Esophagus muscularis mucosa (tissue), 4 donors: ENCODE measurements around the gene ANKRD34B. TPM values are rescaled to one million over a fixed set of nuclear protein-coding genes. Genes with fewer than 3 reads are reported as not detected.

Experiments
- DNase-seq: peaks from one replicate; pipeline ENCODE4 v3.0.0-alpha.2; 2017; ENCODE audit errors: extremely low spot score
- H3K27ac ChIP-seq, 4 donors: fragments of 200-600 bp; sonication (generic); replicated peaks in 1 of 4; 1 replicate in 3 of 4; 2 replicates in 1 of 4; pipeline ENCODE4 v1.5.1; 2016 to 2019; ENCODE audit warnings: mild to moderate bottlenecking in 1 of 4
- H3K27me3 ChIP-seq, 4 donors: fragments of 200-600 bp; sonication (generic); one replicate each; pipeline versions ENCODE4 v1.5.1 to v1.6.0; 2016 to 2019
- H3K36me3 ChIP-seq, 4 donors: fragments of 200-600 bp; sonication (generic); one replicate each; pipeline ENCODE4 v1.5.1; 2016 to 2019
- H3K4me1 ChIP-seq, 4 donors: fragments of 200-600 bp; sonication (generic); one replicate each; pipeline ENCODE4 v1.5.1; 2016 to 2019
- H3K4me3 ChIP-seq, 4 donors: fragments of 200-600 bp; sonication (generic); 1 replicate in 2 of 4; 2 replicates in 2 of 4; pipeline ENCODE4 v1.5.1; 2016 to 2019; ENCODE audit warnings: mild to moderate bottlenecking in 4 of 4, moderate library complexity in 1 of 4
- H3K9me3 ChIP-seq, 4 donors: fragments of 200-600 bp; sonication (generic); 1 replicate in 3 of 4; 2 replicates in 1 of 4; pipeline ENCODE4 v1.5.1; 2016 to 2019
- CTCF ChIP-seq, 3 experiments: fragments of 200-600 bp in 2 of 3; fragments of 450-650 bp in 1 of 3; sonication (generic) in 2 of 3; IDR thresholded peaks; one replicate each; pipeline ENCODE4 v1.5.1; 2017 to 2019; ENCODE audit warnings: antibody characterized with exemption in 3 of 3, mild to moderate bottlenecking in 2 of 3, moderate library complexity in 1 of 3
- EP300 ChIP-seq: sonication (generic); formaldehyde crosslinking; IDR thresholded peaks from one replicate; pipeline ENCODE4 v1.6.1; 2017; ENCODE audit warnings: antibody characterized with exemption
- POLR2A ChIP-seq: fragments of 450-650 bp; IDR thresholded peaks from one replicate; pipeline ENCODE4 v1.6.1; 2017; ENCODE audit warnings: antibody characterized with exemption, moderate library complexity, mild to moderate bottlenecking, low read depth
- POLR2AphosphoS5 ChIP-seq, 2 donors: sonication (generic); formaldehyde crosslinking; IDR thresholded peaks; one replicate each; pipeline ENCODE4 v1.6.1; 2017; ENCODE audit warnings: antibody characterized with exemption in 2 of 2
- WGBS: methylation state at CpG from one replicate; pipeline ENCODE4 v1.1.5; 2018; 5-methylcytosine and 5-hydroxymethylcytosine counted together
- intact Hi-C: fragments of 100-400 bp; cut with DNase I; formaldehyde crosslinking; loops from one replicate; pipeline ENCODE4 v1.15.1; 2023
- total RNA-seq, 4 donors: library from RNA; depleted of rRNA; stranded (reverse); fragments of >200 nt; gene quantifications; one replicate each; pipeline versions ENCODE4 v1.1.0 to v1.2.1, GENCODE V29; 2016

Gene ANKRD34B
- total RNA-seq, 4 donors from 2014 or later: under 0.01 TPM; not detected in 3

GRCh38 chr5:80566711-80567259, 3.3 kb downstream of the ANKRD34B start:
- Histone ChIP-seq H3K36me3 (no peaks in the 10 kb centered on the region), H3K27ac (no peak overlapping the region), H3K27me3 (peaks cover 0 to 51% (median 19%) of the 10 kb centered on the region in 4 donors), H3K4me3 (no peak overlapping the region), H3K4me1 (peaks cover 7 to 18% (median 17%) of the 10 kb centered on the region in 4 donors), H3K9me3 (no peaks in the 10 kb centered on the region)
- intact Hi-C loops: no loop called here
- DNase-seq: no peak
- TF ChIP-seq CTCF (IDR thresholded peaks at IDR 0.05) (no peak), POLR2A (no peak), POLR2AphosphoS5 (IDR thresholded peaks at IDR 0.05) (no peak), EP300 (no peak)
- WGBS: 77% methylated on average over 5 of the region's 5 CpGs

GRCh38 chr5:80565330-80565729, 4.8 kb downstream of the ANKRD34B start:
- Histone ChIP-seq H3K36me3 (no peaks in the 10 kb centered on the region), H3K4me3 (no peak overlapping the region), H3K9me3 (no peaks in the 10 kb centered on the region), H3K27ac (no peak overlapping the region), H3K4me1 (peaks cover 7 to 15% (median 14%) of the 10 kb centered on the region in 4 donors), H3K27me3 (peaks cover 0 to 36% (median 12%) of the 10 kb centered on the region in 4 donors)
- no peak for DNase-seq
- intact Hi-C loops: no loop called here
- WGBS: 86% methylated on average over 5 of the region's 5 CpGs
- TF ChIP-seq POLR2A: no peak
- TF ChIP-seq EP300: no peak
- TF ChIP-seq CTCF (IDR thresholded peaks at IDR 0.05): no peak
- TF ChIP-seq POLR2AphosphoS5 (IDR thresholded peaks at IDR 0.05): no peak

DNA sequence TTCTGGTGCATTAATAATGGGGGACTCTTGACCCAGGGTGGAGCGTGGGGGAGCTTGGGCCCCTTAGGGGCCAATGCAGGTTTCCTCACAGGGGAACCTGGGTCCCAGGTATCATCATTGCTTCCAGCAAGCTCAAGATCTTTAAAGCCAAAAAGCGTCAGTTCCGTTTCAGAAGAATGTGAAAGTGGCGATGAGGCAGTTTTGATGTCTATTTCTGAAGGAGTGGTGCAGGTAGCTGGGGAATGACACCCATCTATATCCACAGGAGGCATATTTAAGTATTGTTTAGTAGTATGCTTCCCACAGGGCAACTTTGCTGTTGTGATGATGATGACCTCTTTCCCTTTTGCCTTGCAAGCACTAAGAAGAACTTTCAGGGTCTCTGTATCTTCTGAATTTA, 10.8 kb downstream of the ANKRD34B start:
- WGBS: 98% methylated on average over 4 of the region's 4 CpGs
- no peaks in the 10 kb centered on the region for H3K36me3 ChIP-seq
- H3K27me3 ChIP-seq: peaks cover 0 to 22% (median 0%) of the 10 kb centered on the region in 4 donors
- H3K4me3 ChIP-seq: no peak overlapping the region
- TF ChIP-seq CTCF (IDR thresholded peaks at IDR 0.05) (no peak), EP300 (no peak), POLR2AphosphoS5 (IDR thresholded peaks at IDR 0.05) (no peak), POLR2A (no peak)
- intact Hi-C loops: no loop called here
- H3K27ac ChIP-seq: no peak overlapping the region
- no peaks in the 10 kb centered on the region for H3K9me3 ChIP-seq
- H3K4me1 ChIP-seq: no peaks in the 10 kb centered on the region
- DNase-seq: no peak

- Histone ChIP-seq H3K4me3 (no peak overlapping the region), H3K9me3 (no peaks in the 10 kb centered on the region), H3K4me1 (no peaks in the 10 kb centered on the region), H3K27ac (no peak overlapping the region), H3K27me3 (peaks cover 0 to 23% (median 0%) of the 10 kb centered on the region in 4 donors), H3K36me3 (no peaks in the 10 kb centered on the region)
- intact Hi-C loops: no loop called here
- 79% methylated on average over 4 of the region's 4 CpGs for WGBS
- no peak for DNase-seq
- TF ChIP-seq EP300: no peak
- TF ChIP-seq POLR2AphosphoS5 (IDR thresholded peaks at IDR 0.05): no peak
- TF ChIP-seq POLR2A: no peak
- TF ChIP-seq CTCF (IDR thresholded peaks at IDR 0.05): no peak
Observed at GRCh38 chr5:80555099-80555498, 15.0 kb downstream of the ANKRD34B start.

DNA sequence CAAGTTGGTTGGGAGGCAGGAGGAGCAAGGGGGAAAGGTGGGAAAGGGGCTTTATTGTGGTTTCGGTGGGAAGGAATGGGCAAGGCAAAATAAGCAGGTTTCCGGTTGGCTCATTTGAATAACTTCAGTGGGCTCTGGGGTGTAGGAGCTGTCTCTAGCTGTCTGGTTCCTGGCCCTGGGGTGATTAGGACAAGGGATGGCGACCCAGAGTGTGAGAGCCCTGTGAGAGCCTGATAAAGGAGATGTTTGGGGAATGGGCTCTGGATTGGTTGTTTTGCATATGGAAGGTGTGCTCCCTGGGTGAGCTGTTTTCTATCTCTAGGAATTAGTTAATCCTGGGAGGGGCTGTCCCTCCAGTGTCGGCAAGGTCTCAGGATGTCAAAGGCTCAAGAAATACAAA, 15.4 kb downstream of the ANKRD34B start:
- DNase-seq: no peak
- WGBS: 33% methylated on average over 4 of the region's 4 CpGs
- intact Hi-C loops: no loop called here
- Histone ChIP-seq H3K4me1 (no peaks in the 10 kb centered on the region), H3K9me3 (no peaks in the 10 kb centered on the region), H3K4me3 (no peak overlapping the region), H3K27me3 (peaks cover 0 to 20% (median 0%) of the 10 kb centered on the region in 4 donors), H3K36me3 (no peaks in the 10 kb centered on the region), H3K27ac (no peak overlapping the region)
- no peak for TF ChIP-seq POLR2AphosphoS5 (IDR thresholded peaks at IDR 0.05)
- no peak for TF ChIP-seq EP300
- no peak for TF ChIP-seq CTCF (IDR thresholded peaks at IDR 0.05)
- no peak for TF ChIP-seq POLR2A
